ELR (cell line): Measurements from ENCODE around the gene ST7L.

Experiments used
- DNase-seq: peaks from one replicate; pipeline ENCODE4 v3.0.0-alpha.2; 2015; ENCODE audit warnings: low read depth

The ST7L gene

DNA sequence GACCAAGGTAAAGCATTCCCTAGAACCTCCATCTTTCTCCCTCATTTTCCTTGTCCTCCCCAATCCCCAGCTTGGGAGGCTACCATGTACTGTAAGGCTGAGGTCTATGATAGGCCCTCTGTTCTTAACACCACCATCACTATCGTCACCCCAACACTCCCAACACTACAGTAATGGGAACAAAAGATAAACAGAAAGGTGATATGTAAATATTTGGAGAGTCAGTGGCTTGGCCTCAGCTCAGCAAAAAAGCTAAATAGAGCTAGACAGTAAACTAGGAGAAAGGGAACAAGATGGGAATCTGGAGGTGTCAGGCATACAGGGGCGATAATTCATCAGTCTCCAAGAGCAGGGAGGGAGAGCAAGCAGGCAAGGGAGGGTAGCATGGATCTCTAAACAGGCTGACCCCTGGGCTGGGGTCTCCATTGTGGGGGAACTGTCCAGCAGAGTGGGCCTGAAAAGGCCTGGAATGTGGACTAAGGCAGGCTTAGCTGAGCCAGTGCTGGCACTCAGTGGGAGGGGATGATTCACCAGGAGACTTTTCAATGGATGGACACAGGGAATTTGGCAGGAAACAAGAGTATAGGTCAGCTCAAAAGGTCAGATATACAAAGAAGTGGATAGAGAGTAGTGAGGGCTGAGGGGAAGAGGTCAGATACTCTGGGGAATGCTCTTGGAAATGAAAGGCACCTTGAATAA, 103.5 kb downstream of the ST7L start:
- DNase-seq, result peak; percentile 72

DNA sequence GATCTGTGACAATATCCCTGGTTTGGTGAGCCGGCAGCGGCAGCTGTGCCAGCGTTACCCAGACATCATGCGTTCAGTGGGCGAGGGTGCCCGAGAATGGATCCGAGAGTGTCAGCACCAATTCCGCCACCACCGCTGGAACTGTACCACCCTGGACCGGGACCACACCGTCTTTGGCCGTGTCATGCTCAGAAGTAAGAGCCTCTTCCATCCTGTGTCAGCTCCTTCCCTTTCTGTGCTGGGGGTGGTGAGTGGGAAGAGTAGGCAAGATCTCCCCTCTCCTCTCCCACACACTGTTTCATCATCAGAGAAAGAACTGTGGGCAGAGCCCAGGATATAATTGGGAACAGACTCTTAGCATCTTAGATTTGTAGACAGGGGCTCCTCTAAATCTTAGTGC, 104.0 kb downstream of the ST7L start:
- no peak for DNase-seq

DNA sequence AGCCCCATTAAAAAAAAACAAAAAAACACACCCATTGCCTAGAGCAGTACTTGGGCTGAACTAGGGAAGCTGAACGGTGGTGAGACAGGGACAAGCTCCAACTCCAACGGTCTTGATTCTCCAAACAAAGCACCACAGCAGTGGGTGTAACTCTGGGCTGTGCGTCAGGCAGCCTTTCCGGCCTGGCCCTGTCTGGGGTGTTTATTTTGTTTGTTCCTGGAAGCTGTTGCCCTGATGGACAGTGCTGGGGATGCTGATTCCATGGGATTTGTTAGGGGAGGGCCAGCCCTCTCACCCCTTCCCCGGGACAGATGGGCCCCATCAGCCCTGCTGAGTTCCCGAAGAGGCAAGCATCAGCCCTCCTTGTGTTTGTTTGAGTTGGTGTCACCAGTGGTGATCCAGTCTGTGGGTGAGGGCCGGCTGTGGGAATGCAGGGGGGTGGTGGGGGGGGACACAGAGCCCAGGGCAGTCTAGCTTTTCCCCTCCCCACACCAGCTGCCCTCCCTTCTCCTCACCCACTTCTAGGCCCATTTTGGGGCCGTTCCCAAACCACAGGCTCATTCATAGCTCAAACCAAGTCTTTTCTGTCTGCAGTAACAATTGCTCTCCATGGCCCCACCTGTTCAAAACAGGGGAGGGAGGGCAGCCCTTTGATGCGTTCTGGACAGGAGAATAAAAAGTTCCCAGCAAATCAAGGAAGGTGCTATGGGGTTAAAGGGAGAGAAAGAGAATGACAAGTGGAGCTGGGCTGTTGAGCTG, 105.7 kb downstream of the ST7L start:
- DNase-seq, result no peak

GRCh38 chr1:112511897-112512296, 107.0 kb downstream of the ST7L start:
- DNase-seq, result no peak

- DNase-seq, result no peak
These were observed 108.6 kb downstream of the ST7L start for GRCh38 chr1:112510340-112510739.

DNA sequence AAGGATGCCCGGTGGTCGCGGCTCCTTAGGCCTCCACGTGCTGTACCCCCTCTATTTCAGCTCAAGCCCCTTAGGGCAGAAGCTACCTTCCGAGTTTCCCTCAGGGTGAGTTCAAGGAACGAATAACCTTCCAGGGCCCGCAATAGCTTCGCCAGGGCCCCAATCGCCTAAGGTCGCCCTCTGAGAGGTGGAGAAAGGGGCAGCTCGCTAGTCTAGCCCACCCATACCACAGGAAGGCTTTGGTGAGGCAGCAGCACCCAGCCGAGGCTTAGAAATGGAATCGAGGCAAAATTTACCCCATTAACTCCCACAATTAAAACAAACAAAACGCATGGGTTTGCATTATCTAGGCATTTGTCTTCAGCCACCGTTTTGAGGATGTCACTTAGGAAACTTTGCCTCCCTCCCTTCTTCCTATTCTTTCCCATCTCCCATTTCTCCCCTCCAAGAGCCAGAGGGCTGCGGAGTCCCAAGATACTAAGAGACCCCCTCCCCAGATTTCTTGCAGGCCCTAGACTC, 109.2 kb downstream of the ST7L start:
- DNase-seq, result no peak

DNA sequence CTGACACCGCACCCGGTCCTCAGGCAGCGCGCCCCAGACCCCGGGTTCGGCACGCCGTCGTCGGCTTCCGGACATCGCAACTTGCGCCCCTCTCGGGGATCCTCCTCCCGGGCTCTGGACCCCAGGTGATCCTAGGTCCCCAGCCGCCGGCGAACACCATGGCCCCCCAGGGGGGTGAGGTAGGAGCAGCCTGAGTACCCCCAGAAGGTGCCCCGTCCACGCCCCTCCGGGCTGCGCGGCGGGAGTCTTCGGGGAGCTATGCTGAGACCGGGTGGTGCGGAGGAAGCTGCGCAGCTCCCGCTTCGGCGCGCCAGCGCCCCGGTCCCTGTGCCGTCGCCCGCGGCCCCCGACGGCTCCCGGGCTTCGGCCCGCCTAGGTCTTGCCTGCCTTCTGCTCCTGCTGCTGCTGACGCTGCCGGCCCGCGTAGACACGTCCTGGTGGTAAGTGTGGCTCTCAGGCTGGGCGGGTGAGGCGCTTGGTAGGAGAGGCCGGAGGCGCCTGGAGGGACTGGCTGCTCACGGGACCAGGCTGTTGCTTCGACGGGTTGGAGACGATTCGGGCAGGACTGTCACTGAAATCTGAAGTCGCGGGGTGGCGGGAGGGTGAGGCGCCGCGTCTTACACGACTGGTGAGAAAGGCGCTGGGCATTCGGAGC, 109.8 kb downstream of the ST7L start:
- no peak for DNase-seq

DNA sequence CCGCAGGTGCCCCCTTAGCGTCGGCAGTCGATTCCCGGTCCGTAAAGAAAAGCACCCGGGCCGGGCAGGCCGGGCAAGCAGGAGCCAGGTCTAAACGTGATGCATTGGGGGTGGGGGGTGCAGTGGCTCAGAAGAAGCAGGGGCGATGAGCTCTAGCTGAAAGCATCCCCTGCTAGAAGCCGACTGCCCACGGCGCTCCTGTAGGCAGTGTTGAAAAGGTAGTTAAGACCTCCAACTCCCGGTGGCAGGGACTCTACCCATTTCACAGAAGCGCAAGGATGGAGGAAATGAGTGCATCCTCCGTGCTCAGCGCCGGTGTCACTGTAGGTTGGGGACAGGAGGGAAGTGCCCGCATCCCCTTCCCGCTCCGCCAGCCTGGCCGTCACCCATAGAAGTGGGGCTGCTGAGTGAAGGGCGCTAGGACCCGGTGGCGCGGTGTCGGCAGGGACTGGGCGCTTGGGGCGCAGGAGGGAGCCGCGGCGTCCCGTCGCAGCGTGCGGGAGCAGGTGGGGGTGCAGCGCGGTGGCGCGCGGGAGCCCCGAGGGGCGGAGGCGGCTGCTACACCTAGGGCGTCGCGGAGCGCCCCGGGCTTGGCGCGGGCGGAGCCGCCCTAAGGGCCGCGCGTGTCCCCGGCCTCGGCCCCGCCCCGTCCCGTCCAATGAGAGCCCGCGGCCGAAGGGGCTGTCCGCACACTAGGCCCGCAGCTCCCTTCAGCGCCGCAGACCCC, 110.5 kb downstream of the ST7L start, which contains the start of gene WNT2B:
WNT2B (plus strand) TSS at position 688 of the 727 bp plus-strand sequence. CDS start 298 bp downstream, outside the sequence.
- DNase-seq, result peak; percentile 43

DNA sequence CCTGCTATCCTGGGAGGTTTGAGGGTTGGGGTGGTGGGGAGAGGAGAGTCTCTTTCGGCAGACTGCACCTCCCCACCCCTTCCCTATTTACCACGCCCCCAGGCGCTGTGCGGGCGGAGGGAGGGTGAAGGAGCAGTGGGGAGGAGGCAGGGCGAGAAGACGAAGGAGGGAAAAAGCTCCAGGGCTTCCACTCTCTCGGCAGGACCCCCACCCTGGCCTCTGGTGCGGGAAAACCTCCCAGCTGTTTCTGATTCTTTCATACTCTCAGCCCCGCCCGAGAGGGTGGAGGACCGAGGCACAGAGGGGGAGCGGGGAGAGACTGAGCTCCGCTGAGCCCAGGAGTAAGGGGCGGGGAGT, 111.0 kb downstream of the ST7L start:
- DNase-seq, result peak; percentile 23

DNA sequence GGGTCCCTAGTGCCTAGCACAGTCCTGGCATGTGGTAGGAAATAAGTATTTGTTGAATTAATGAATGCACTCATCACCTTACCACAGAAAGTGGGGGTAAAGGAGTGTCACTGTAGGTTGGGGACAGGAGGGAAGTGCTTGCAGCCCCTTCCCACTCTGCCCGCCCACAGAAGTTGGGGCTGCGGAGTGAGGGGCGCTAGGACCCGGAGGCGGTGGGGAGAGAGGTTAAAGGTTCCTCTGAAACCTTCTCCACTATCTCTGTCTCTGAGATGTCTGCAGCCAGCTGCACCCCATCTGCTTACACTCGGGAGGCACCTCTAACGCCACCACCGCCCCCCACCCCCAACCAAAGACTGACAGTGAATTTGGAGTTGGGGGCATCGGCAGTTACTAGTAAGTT, 111.6 kb downstream of the ST7L start:
- no peak for DNase-seq

DNA sequence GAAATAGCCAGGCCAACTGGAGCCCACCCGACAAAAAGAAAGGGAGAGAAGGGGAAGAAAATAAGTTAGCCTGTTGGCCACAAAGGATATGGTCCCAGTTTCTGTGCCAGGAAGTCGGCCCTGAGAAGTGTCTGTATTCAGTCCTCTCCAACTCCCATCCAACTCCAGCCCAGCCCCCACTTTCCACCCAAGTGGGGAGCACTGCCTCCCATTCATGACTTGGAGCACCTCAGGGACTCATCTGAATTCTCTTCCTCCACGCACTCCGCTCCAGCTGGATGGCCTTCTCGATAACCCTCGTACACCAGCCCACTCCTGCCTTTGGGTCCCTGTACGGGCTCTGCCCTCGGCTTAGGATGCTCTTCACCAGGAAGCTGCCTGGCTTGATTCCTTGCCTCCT, 112.2 kb downstream of the ST7L start:
- no peak for DNase-seq

DNA sequence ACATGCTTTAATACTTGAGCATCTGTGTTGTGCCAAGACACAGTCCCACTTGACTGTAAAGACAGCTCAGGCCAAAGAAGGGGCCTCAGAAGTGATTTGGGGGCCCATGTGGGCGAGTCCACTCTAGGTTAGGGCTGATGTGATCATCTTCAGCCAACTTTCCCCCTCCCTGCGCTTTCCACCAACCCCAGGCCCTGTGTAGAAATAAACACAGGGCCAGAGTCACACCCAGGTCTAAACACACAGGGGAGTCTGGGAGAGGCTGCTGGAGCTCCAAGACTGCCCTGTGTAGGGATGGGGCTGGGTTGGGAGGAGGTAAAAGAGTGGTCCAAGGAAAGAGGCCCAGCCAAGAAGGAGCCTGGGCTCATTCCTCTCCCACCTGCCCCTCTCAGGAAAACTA, 112.6 kb downstream of the ST7L start:
- no peak for DNase-seq

- no peak for DNase-seq
These were observed 113.1 kb downstream of the ST7L start for GRCh38 chr1:112505878-112506277.

GRCh38 chr1:112505400-112505785, 113.5 kb downstream of the ST7L start:
- no peak for DNase-seq

GRCh38 chr1:112504661-112505399, 114.1 kb downstream of the ST7L start:
- no peak for DNase-seq

- DNase-seq, result no peak
These were observed 114.8 kb downstream of the ST7L start for GRCh38 chr1:112504001-112504660.

DNA sequence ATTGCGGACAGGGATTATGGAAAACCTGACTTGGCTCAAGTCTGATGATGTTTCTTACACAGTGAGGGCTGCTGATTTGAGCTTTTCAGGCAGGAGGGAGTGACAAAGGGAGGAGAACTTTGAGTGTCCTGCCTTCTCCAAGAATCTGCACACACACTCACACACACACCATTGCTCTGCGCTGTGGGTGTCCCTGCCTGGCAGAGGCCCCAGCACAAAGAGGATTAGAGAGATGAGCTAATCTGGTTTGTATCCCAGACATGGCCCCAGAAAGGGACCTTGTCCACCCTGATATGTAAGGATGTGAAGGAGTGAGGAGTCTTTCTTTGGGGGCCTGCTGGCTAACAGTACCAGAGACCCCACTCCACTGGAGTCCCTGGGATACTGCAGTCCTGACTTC, 116.1 kb downstream of the ST7L start:
- no peak for DNase-seq

DNA sequence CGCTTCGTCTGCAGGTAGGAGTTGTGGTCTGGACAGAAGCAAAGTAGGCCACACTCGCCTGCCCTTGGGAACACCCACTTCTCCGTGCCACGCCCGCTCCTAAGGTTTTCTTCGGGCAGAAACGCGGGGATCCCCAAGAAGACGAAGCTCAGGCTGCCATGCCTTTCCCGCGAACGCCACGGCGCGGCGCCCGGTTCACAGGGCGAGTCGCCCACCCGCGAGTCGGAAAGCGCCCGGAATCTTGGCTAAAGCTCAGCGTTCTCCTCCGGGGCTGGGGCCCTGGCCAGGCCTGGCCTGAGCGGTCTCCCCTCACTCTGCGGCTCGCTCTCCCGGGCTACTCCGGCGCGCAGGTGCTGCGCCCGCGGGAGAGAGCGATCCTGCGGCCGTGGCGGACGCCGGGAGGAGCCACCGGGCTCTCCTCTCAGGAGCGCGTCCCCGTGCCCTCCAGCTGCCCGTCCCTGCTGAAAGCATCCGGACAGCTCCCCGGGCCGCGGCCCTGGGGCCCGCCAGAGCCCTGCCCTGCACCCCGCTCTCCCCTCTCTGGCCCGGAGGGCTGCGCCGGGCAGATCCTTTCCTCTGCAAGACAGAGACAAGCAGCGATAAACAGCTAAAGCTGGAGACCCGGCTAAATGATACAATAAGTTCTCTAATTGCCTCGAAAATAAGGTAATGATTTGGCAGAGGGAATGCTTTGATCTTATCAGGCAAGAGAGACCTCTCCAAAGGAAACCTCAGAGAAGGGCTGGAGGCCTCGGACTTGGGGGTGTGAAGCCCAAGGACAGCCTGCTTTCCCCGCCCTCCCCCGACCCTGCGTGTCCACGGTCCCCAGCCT, 116.9 kb downstream of the ST7L start:
- DNase-seq, result peak; percentile 80

GRCh38 chr1:112496290-112496689, 122.7 kb downstream of the ST7L start:
- DNase-seq, result peak; percentile 52

DNA sequence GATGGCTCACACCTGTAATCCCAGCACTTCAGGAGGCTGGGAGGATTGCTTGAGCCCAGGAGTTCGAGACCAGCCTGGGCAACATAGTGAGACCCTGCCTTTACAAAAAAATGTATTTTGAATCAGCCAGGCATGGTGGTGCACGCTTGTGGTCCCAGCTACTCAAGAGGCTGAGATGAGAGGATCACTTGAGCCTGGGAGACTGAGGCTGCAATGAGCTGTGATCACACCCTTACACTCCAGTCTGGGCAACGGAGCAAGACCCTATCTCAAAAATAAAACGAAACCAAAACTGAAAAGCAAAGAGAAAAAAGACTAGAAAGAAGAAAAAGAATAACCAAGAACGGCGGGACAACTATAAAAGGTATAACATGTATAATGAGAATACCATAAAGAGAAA, 125.6 kb downstream of the ST7L start:
- DNase-seq, result no peak
